Measurements from ENCODE around the gene SHISA2. TPM values are rescaled to one million over a fixed set of nuclear protein-coding genes. Genes with fewer than 3 reads are reported as not detected.

Gene SHISA2
- total and polyA plus RNA-seq, 2 donors (not counting 1 experiment from before 2014, with no cell fraction given), result under 0.01 to 0.02 TPM

GRCh38 chr13:26025196-26025595, 26.6 kb downstream of the SHISA2 start:
- no peaks in the 10 kb centered on the region for H4K20me1 ChIP-seq (ENCODE audit: control insufficient read depth, extremely low read depth, insufficient read depth, low read length)
- no peak overlapping the region for H3K4me3 ChIP-seq (replicated peaks in 1 of 4; ENCODE audit: control extremely low read depth in 1 of 4, insufficient read depth in 1 of 4, low read depth in 3 of 4, low read length in 4 of 4)
- no peak for TF ChIP-seq CTCF (conservative IDR thresholded peaks at IDR 0.05 in 1 of 2, IDR thresholded peaks at IDR 0.05 in 1 of 2; ENCODE audit: low read depth in 1 of 2, low read length in 2 of 2)
- no peak for TF ChIP-seq EZH2 (IDR thresholded peaks at IDR 0.05; ENCODE audit: low read length, missing control alignments)
- no peaks in the 10 kb centered on the region for H3K27me3 ChIP-seq (ENCODE audit: control insufficient read depth, insufficient read depth, low read length)
- no peak overlapping the region for H3K9ac ChIP-seq (ENCODE audit: insufficient read depth, low read length)
- no peaks in the 10 kb centered on the region for H3K9me3 ChIP-seq (ENCODE audit: control insufficient read depth, insufficient read depth, low read depth, low read length)
- DNase-seq (ENCODE audit: low read depth in 2 of 2), result no peak
- no peak overlapping the region for H3K4me2 ChIP-seq (ENCODE audit: extremely low read depth, insufficient read depth, low read length)
- no peaks in the 10 kb centered on the region for H3K4me1 ChIP-seq (ENCODE audit: control insufficient read depth, extremely low read depth, insufficient read depth, low read length)
- H3K27ac ChIP-seq (ENCODE audit: insufficient read depth, low read length), result no peak overlapping the region
- no peaks in the 10 kb centered on the region for H3K36me3 ChIP-seq (ENCODE audit: control insufficient read depth, insufficient read depth, low read length)
- no peaks in the 10 kb centered on the region for H3K79me2 ChIP-seq (ENCODE audit: control insufficient read depth, insufficient read depth, low read length)
- no peak overlapping the region for H2AFZ ChIP-seq (ENCODE audit: low read length)

GRCh38 chr13:26024558-26024957, 27.3 kb downstream of the SHISA2 start:
- DNase-seq (ENCODE audit: low read depth in 2 of 2), result peak in 1 of 2 donors; percentile 63
- Histone ChIP-seq H3K9me3 (ENCODE audit: control insufficient read depth, insufficient read depth, low read depth, low read length) (no peaks in the 10 kb centered on the region), H2AFZ (ENCODE audit: low read length) (no peak overlapping the region), H3K4me2 (ENCODE audit: extremely low read depth, insufficient read depth, low read length) (no peak overlapping the region), H4K20me1 (ENCODE audit: control insufficient read depth, extremely low read depth, insufficient read depth, low read length) (no peaks in the 10 kb centered on the region), H3K4me3 (replicated peaks in 1 of 4; ENCODE audit: control extremely low read depth in 1 of 4, insufficient read depth in 1 of 4, low read depth in 3 of 4, low read length in 4 of 4) (no peak overlapping the region), H3K79me2 (ENCODE audit: control insufficient read depth, insufficient read depth, low read length) (no peaks in the 10 kb centered on the region), H3K4me1 (ENCODE audit: control insufficient read depth, extremely low read depth, insufficient read depth, low read length) (no peaks in the 10 kb centered on the region), H3K27ac (ENCODE audit: insufficient read depth, low read length) (no peak overlapping the region), H3K27me3 (ENCODE audit: control insufficient read depth, insufficient read depth, low read length) (no peaks in the 10 kb centered on the region), H3K36me3 (ENCODE audit: control insufficient read depth, insufficient read depth, low read length) (no peaks in the 10 kb centered on the region), H3K9ac (ENCODE audit: insufficient read depth, low read length) (no peak overlapping the region)
- TF ChIP-seq EZH2 (IDR thresholded peaks at IDR 0.05; ENCODE audit: low read length, missing control alignments), result no peak
- no peak for TF ChIP-seq CTCF (conservative IDR thresholded peaks at IDR 0.05 in 1 of 2, IDR thresholded peaks at IDR 0.05 in 1 of 2; ENCODE audit: low read depth in 1 of 2, low read length in 2 of 2)

- Histone ChIP-seq H3K4me1 (ENCODE audit: control insufficient read depth, extremely low read depth, insufficient read depth, low read length) (no peaks in the 10 kb centered on the region), H3K79me2 (ENCODE audit: control insufficient read depth, insufficient read depth, low read length) (no peaks in the 10 kb centered on the region), H3K27me3 (ENCODE audit: control insufficient read depth, insufficient read depth, low read length) (no peaks in the 10 kb centered on the region), H2AFZ (ENCODE audit: low read length) (no peak overlapping the region), H3K36me3 (ENCODE audit: control insufficient read depth, insufficient read depth, low read length) (no peaks in the 10 kb centered on the region), H3K9me3 (ENCODE audit: control insufficient read depth, insufficient read depth, low read depth, low read length) (no peaks in the 10 kb centered on the region), H3K4me3 (replicated peaks in 1 of 4; ENCODE audit: control extremely low read depth in 1 of 4, insufficient read depth in 1 of 4, low read depth in 3 of 4, low read length in 4 of 4) (no peak overlapping the region), H4K20me1 (ENCODE audit: control insufficient read depth, extremely low read depth, insufficient read depth, low read length) (no peaks in the 10 kb centered on the region), H3K4me2 (ENCODE audit: extremely low read depth, insufficient read depth, low read length) (no peak overlapping the region), H3K27ac (ENCODE audit: insufficient read depth, low read length) (no peak overlapping the region), H3K9ac (ENCODE audit: insufficient read depth, low read length) (no peak overlapping the region)
- DNase-seq (ENCODE audit: low read depth in 2 of 2), result peak; percentile 73 to 77
- no peak for TF ChIP-seq EZH2 (IDR thresholded peaks at IDR 0.05; ENCODE audit: low read length, missing control alignments)
- no peak for TF ChIP-seq CTCF (conservative IDR thresholded peaks at IDR 0.05 in 1 of 2, IDR thresholded peaks at IDR 0.05 in 1 of 2; ENCODE audit: low read depth in 1 of 2, low read length in 2 of 2)
Measured at GRCh38 chr13:26022538-26023292, 29.1 kb downstream of the SHISA2 start.
